GM12892 (cell line): ENCODE data around the gene RBPJ.

ENCODE experiments used
- DNase-seq: peaks from one replicate; pipeline ENCODE4 v3.0.0; 2011; ENCODE audit not compliant: insufficient read length
- FAIRE-seq: peaks from 2 replicates; lab custom pipeline; 2011; peaks lifted over from hg19 to GRCh38; lab: Jason Lieb, UNC
- POLR2A ChIP-seq: IDR thresholded peaks from 2 replicates; pipeline ENCODE4 v1.6.1; 2011; ENCODE audit warnings: low read depth, low read length, control low read depth
- POLR2AphosphoS5 ChIP-seq: IDR thresholded peaks from 2 replicates; pipeline ENCODE4 v1.6.1; 2011; ENCODE audit warnings: low read depth, low read length, control low read depth
- TAF1 ChIP-seq: IDR thresholded peaks from 2 replicates; pipeline ENCODE4 v1.6.1; 2011; ENCODE audit warnings: low read depth, mild to moderate bottlenecking, control low read depth, low read length, borderline replicate concordance

The RBPJ gene

GRCh38 chr4:26412381-26413372 lies 91.9 kb downstream of the RBPJ start:
- DNase-seq, result no peak
- TF ChIP-seq POLR2AphosphoS5 (no peak), TAF1 (no peak), POLR2A (no peak)
- FAIRE-seq, result no peak

DNA sequence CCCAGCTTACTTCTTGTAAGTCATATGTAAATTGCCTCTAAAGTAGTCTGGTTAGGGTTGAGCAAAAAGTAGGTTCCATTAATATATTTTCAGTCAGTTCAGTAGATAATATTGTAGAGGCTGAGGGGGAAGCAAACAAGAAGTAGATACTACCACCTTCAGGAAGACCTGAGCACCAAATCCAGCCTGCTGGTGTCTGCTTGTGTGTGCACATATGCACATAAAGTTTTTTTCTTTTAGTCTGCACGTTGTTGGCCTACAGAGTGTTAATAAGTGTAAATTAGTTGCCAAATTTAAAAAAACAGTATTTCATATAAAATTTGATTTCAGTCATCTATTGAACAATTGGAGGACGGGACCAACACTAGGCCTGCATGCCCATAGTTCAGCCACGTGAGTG lies 92.8 kb downstream of the RBPJ start:
- TF ChIP-seq TAF1 (no peak), POLR2AphosphoS5 (no peak), POLR2A (no peak)
- DNase-seq, result no peak
- no peak for FAIRE-seq

DNA sequence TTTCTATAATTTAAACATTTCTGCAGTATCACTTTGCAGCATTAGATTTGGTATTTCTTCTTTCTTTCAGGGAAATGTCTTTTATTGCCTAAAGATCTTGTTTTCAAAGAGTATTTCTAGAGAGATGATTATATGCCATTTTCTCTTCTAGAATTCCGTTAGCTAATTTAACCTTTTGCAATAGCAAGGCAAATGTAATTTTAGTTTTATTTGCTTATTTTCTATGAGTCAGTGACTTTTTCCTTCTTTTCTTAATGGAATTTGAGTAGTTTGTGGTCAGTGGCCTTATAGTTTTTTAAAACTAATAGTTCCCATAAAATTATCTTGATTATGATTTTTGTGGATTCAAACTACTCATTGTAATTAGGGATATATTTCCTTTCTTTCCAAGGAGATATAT lies 97.3 kb downstream of the RBPJ start:
- no peak for FAIRE-seq
- TF ChIP-seq POLR2A (no peak), TAF1 (no peak), POLR2AphosphoS5 (no peak)
- no peak for DNase-seq

DNA sequence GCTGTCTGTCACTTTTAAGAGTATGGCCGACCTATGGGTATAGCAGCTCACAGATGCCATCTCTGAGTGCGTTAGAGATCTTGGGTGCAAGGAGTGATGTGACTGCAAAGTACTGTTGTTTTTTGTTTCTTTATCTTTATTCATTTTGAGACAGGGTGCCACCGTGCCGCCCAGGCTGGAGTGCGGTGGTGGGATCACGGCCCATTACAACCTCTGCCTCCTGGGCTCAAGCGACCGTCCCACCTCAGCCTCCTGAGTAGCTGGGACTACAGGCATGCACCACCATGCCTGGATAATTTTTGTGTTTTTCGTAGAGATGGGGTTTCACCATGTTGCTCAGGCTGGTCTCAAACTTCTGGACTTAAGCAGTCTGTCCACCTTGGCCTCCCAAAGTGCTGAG lies 98.0 kb downstream of the RBPJ start:
- TF ChIP-seq POLR2AphosphoS5 (no peak), POLR2A (no peak), TAF1 (no peak)
- DNase-seq (no peak), FAIRE-seq (no peak)

- FAIRE-seq (peak; percentile 48), DNase-seq (no peak)
- TF ChIP-seq POLR2A (no peak), POLR2AphosphoS5 (no peak), TAF1 (no peak)
Observed at GRCh38 chr4:26420438-26420837, 99.6 kb downstream of the RBPJ start.

GRCh38 chr4:26420913-26421312 lies 100.1 kb downstream of the RBPJ start:
- TF ChIP-seq POLR2AphosphoS5 (no peak), TAF1 (no peak), POLR2A (no peak)
- DNase-seq, result no peak
- no peak for FAIRE-seq

DNA sequence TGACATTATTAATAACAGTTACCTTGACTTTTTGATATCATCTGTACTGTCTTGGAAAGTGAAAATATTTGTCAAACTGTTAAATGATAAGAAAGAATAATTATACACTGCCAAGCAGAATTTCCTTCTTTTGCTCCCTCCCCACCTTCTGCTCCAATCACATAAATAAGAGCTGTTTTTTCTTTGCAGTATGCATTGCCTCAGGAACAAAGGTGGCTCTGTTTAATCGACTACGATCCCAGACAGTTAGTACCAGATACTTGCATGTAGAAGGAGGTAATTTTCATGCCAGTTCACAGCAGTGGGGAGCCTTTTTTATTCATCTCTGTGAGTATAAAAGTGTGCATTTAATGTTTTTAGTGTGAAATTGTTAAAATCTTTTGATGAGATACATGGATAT lies 103.3 kb downstream of the RBPJ start:
- TF ChIP-seq TAF1, result no peak
- no peak for TF ChIP-seq POLR2AphosphoS5
- TF ChIP-seq POLR2A, result no peak
- FAIRE-seq (no peak), DNase-seq (no peak)

DNA sequence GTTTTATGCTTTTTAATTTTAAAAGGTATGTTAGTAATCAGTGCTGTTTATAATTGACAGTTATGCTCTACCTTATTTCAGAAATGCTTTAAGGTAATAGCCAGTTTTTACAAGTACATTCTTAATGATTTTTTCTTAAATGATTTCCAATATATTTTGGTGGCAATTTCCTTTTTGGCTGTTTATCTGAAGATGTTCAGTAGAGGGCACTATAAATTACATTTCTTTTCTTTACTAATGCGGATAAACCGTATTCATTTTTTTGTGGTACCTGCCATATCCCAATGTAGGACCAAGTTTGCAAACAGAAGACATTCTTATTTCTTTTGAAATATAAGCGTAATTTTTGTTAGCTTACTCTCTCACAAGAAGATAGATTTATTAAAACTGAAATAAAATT lies 104.0 kb downstream of the RBPJ start:
- no peak for DNase-seq
- FAIRE-seq, result no peak

DNA sequence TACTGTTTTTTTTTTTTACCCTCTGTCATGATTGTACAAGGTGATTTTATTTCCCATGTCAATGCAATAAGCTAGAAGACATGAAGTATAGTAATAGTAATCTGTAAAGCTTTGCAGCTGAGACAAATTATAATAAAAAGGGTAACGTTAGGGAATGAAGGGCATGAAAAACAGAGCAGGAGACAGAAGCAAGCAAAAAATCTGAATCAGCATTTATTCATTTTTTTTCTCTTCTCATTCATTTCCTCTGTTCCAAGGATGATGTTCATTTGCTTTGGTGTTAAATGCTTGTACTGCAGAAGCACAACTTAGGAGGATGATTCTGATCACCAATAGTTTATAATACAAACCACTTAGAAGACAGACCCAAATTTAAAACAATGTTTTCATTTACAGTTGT lies 105.1 kb downstream of the RBPJ start:
- no peak for FAIRE-seq
- DNase-seq, result no peak
- no peak for TF ChIP-seq POLR2A
- no peak for TF ChIP-seq TAF1
- no peak for TF ChIP-seq POLR2AphosphoS5

More for the DNA sequence above, 104.0 kb downstream of the RBPJ start:
- no peak for TF ChIP-seq POLR2A
- TF ChIP-seq POLR2AphosphoS5, result no peak
- no peak for TF ChIP-seq TAF1

- TF ChIP-seq TAF1, result no peak
- TF ChIP-seq POLR2AphosphoS5, result no peak
- no peak for TF ChIP-seq POLR2A
- no peak for DNase-seq
- FAIRE-seq, result no peak
Observed at GRCh38 chr4:26426892-26427291, 106.1 kb downstream of the RBPJ start.

- DNase-seq (no peak), FAIRE-seq (no peak)
- TF ChIP-seq TAF1 (no peak), POLR2AphosphoS5 (no peak), POLR2A (no peak)
Observed at GRCh38 chr4:26429910-26430309, 109.1 kb downstream of the RBPJ start.
